K562 (cell line): ENCODE data around the gene KCNJ11. TPM values are rescaled to one million over a fixed set of nuclear protein-coding genes. Genes with fewer than 3 reads are reported as not detected.

Experiments used
- BRD9 ChIP-seq: fragments of 450-650 bp; IDR thresholded peaks from 2 replicates; pipeline ENCODE4 v1.6.1; 2018; ENCODE audit warnings: low read depth; ENCODE audit not compliant: partially characterized antibody
- CC2D1A ChIP-seq: fragments of 450-650 bp; IDR thresholded peaks from 2 replicates; pipeline ENCODE4 v1.6.1; 2017; ENCODE audit warnings: mild to moderate bottlenecking
- DPF2 ChIP-seq: fragments of 450-650 bp; IDR thresholded peaks from 2 replicates; pipeline ENCODE4 v1.6.1; 2016
- FOXA3 ChIP-seq, 2 experiments: fragments of 450-650 bp in 1 of 2; sonication (generic) in 1 of 2; formaldehyde crosslinking; IDR thresholded peaks in 1 of 2; conservative IDR thresholded peaks in 1 of 2; 2 replicates each; pipeline versions ENCODE4 v1.4.0 to v1.8.0; 2020 to 2022; ENCODE audit warnings: mild to moderate bottlenecking in 2 of 2, missing genetic modification reagents in 1 of 2
- FOXK2 ChIP-seq, 2 experiments: fragments of 450-650 bp; IDR thresholded peaks in 1 of 2; conservative IDR thresholded peaks in 1 of 2; 2 replicates each; pipeline ENCODE4 v1.6.1; 2016; ENCODE audit warnings: low read depth in 2 of 2, mild to moderate bottlenecking in 1 of 2
- PML ChIP-seq: IDR thresholded peaks from 2 replicates; pipeline ENCODE4 v1.6.1; 2012; ENCODE audit warnings: low read length, inconsistent platforms
- RBFOX2 ChIP-seq: fragments of 200-400 bp; formaldehyde crosslinking; IDR thresholded peaks from 2 replicates; pipeline ENCODE4 v1.6.1; 2017; ENCODE audit warnings: low read depth, mild to moderate bottlenecking, low read length, moderate library complexity
- SMARCA4 ChIP-seq: fragments of 450-650 bp; IDR thresholded peaks from 2 replicates; pipeline ENCODE4 v1.6.1; 2016
- YY1 ChIP-seq, 3 experiments: IDR thresholded peaks; 2 replicates each; pipeline ENCODE4 v1.6.1; 2011; ENCODE audit warnings: low read length in 2 of 3, mild to moderate bottlenecking in 2 of 3, moderate library complexity in 2 of 3, borderline replicate concordance in 1 of 3, control low read depth in 1 of 3, low read depth in 1 of 3; ENCODE audit not compliant: insufficient read depth in 3 of 3, insufficient replicate concordance in 2 of 3, control insufficient read depth in 1 of 3, insufficient read length in 1 of 3; ENCODE audit errors: extremely low read depth in 1 of 3
- ZBED1 ChIP-seq: IDR thresholded peaks from 2 replicates; pipeline ENCODE4 v1.6.1; 2014
- ZBTB11 ChIP-seq, 3 experiments: fragments of 200-800 bp in 1 of 3; fragments of 250-450 bp in 1 of 3; fragments of 450-650 bp in 1 of 3; sonication (Bioruptor Pico) in 1 of 3; sonication (Bioruptor generic) in 1 of 3; formaldehyde crosslinking in 1 of 3; IDR thresholded peaks; 2 replicates each; pipeline versions ENCODE4 v1.6.1 to v1.8.0; 2016 to 2022; ENCODE audit warnings: mild to moderate bottlenecking in 2 of 3, missing genetic modification characterization in 2 of 3, missing compliant biosample characterization in 1 of 3, moderate library complexity in 1 of 3
- polyA plus RNA-seq, 8 experiments: library from polyadenylated mRNA; depleted of rRNA in 4 of 8; stranded (reverse) in 5 of 8; unstranded in 3 of 8; fragments of >200 nt; fragmentation: Nextera tagmentation in 2 of 8; fragmentation: Illumina TruSeq in 1 of 8; extraction: Ambion mirVana in 2 of 8; extraction: Trizol in 1 of 8; gene quantifications; 2 replicates each; pipeline versions ENCODE4 v1.2.1 to v1.2.3, GENCODE V29; 2011 to 2014; ENCODE audit warnings: inconsistent platforms in 1 of 8, missing spikeins in 1 of 8
- total RNA-seq, 7 experiments: library from RNA; depleted of rRNA in 6 of 7; stranded (reverse); fragments of >200 nt in 6 of 7; fragmentation: Illumina TruSeq in 2 of 7; extraction: Trizol in 2 of 7; gene quantifications; 2 replicates each; pipeline versions ENCODE4 v1.2.1 to v1.2.3, GENCODE V29; 2011 to 2021; ENCODE audit warnings: low replicate concordance in 1 of 7
- TF ChIP-seq, protein P1 (sequence below), 2 experiments: IDR thresholded peaks in 1 of 2; conservative IDR thresholded peaks in 1 of 2; 2 replicates each; pipeline ENCODE4 v1.6.1; 2016; ENCODE audit warnings: low read depth in 2 of 2, mild to moderate bottlenecking in 1 of 2, missing compliant biosample characterization in 1 of 2, missing genetic modification characterization in 1 of 2, moderate library complexity in 1 of 2
- TF ChIP-seq, protein P2 (sequence below): fragments of 250-450 bp; sonication (Bioruptor Pico); IDR thresholded peaks from 2 replicates; pipeline ENCODE4 v1.4.0; 2020
- TF ChIP-seq, protein P3 (sequence below): sonication (generic); formaldehyde crosslinking; IDR thresholded peaks from 2 replicates; pipeline ENCODE4 v1.5.0; 2020; ENCODE audit warnings: missing genetic modification reagents

KCNJ11 gene
- total and polyA plus RNA-seq, 9 of the 15 experiments (the other 6 are each of a cell fraction or from before 2014, with no cell fraction given) = 0.54 to 3.7 (median 0.86) TPM; not detected in 2

- TF ChIP-seq, protein P1, sequence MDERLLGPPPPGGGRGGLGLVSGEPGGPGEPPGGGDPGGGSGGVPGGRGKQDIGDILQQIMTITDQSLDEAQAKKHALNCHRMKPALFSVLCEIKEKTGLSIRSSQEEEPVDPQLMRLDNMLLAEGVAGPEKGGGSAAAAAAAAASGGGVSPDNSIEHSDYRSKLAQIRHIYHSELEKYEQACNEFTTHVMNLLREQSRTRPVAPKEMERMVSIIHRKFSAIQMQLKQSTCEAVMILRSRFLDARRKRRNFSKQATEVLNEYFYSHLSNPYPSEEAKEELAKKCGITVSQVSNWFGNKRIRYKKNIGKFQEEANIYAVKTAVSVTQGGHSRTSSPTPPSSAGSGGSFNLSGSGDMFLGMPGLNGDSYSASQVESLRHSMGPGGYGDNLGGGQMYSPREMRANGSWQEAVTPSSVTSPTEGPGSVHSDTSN (CRISPR knock-in tag; IDR thresholded peaks at IDR 0.05; ENCODE audit: low read depth) = no peak
- TF ChIP-seq, protein P1 (tag; conservative IDR thresholded peaks at IDR 0.05; ENCODE audit: low read depth) = no peak
- no peak for TF ChIP-seq CC2D1A
- peak; percentile 45; the same call in 1 of the 2 replicates for TF ChIP-seq DPF2
- TF ChIP-seq FOXK2 (conservative IDR thresholded peaks at IDR 0.05 in 1 of 2, IDR thresholded peaks at IDR 0.05 in 1 of 2; ENCODE audit: low read depth in 2 of 2) = peak in 1 of 2 experiments; percentile 9; a peak in 1 of 4 replicates
- no peak for TF ChIP-seq FOXA3 (CRISPR knock-in tag; conservative IDR thresholded peaks at IDR 0.05 in 1 of 2, IDR thresholded peaks at IDR 0.05 in 1 of 2)
- no peak for TF ChIP-seq ZBED1
- TF ChIP-seq PML = peak; percentile 41
- TF ChIP-seq, protein P2, sequence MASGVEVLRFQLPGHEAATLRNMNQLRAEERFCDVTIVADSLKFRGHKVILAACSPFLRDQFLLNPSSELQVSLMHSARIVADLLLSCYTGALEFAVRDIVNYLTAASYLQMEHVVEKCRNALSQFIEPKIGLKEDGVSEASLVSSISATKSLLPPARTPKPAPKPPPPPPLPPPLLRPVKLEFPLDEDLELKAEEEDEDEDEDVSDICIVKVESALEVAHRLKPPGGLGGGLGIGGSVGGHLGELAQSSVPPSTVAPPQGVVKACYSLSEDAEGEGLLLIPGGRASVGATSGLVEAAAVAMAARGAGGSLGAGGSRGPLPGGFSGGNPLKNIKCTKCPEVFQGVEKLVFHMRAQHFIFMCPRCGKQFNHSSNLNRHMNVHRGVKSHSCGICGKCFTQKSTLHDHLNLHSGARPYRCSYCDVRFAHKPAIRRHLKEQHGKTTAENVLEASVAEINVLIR (CRISPR knock-in tag) = peak; percentile 53
- no peak for TF ChIP-seq SMARCA4
- peak in 1 of 3 experiments; percentile 55 for TF ChIP-seq YY1 (IDR thresholded peaks at IDR 0.05; ENCODE audit: borderline replicate concordance in 1 of 3, control insufficient read depth in 1 of 3, extremely low read depth in 1 of 3, insufficient read depth in 3 of 3, insufficient read length in 1 of 3, insufficient replicate concordance in 2 of 3, low read depth in 1 of 3, low read length in 2 of 3)
- TF ChIP-seq, protein P3, sequence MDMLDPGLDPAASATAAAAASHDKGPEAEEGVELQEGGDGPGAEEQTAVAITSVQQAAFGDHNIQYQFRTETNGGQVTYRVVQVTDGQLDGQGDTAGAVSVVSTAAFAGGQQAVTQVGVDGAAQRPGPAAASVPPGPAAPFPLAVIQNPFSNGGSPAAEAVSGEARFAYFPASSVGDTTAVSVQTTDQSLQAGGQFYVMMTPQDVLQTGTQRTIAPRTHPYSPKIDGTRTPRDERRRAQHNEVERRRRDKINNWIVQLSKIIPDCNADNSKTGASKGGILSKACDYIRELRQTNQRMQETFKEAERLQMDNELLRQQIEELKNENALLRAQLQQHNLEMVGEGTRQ (CRISPR knock-in tag) = no peak
- TF ChIP-seq RBFOX2 = peak; percentile 95
- TF ChIP-seq BRD9 = no peak
- TF ChIP-seq ZBTB11 (CRISPR knock-in tag; IDR thresholded peaks at IDR 0.05) = peak in 2 of 3 experiments; percentile 58 to 90; a peak in 4 of 6 replicates
Measured at GRCh38 chr11:17352950-17353820, 35.3 kb downstream of the KCNJ11 start (continued).
